H1 (cell line): ENCODE measurements around the gene PITPNC1. TPM values are rescaled to one million over a fixed set of nuclear protein-coding genes. Genes with fewer than 3 reads are reported as not detected.

Experiments used
- CTCF ChIA-PET: fragments of 300-600 bp; sonication (Branson Sonifier 250); formaldehyde crosslinking; loops from one replicate; lab custom pipeline; 2021; ENCODE audit not compliant: partially characterized antibody; lab: Charles Lee
- POLR2A ChIA-PET: fragments of 300-600 bp; sonication (Branson Sonifier 250); formaldehyde crosslinking; loops from one replicate; lab custom pipeline; 2021; ENCODE audit warnings: inconsistent platforms; ENCODE audit not compliant: partially characterized antibody; lab: Charles Lee
- DNase-seq, 2 experiments: peaks; one replicate each; pipeline versions ENCODE4 v3.0.0 to v3.0.0-alpha.2; 2010 to 2022; ENCODE audit warnings: low spot score in 2 of 2, low read depth in 1 of 2, mixed read lengths in 1 of 2
- FAIRE-seq: peaks from 2 replicates; lab custom pipeline; 2011; peaks lifted over from hg19 to GRCh38; lab: Jason Lieb, UNC
- H2AFZ ChIP-seq: 2 replicates; pipeline ENCODE4 v1.8.1; 2012; ENCODE audit warnings: low read length, inconsistent platforms
- H2AK5ac ChIP-seq: 2 replicates; pipeline ENCODE4 v1.6.1; 2013; ENCODE audit warnings: low read depth, low read length
- H2BK120ac ChIP-seq: replicated peaks from 2 replicates; pipeline ENCODE3; 2013; ENCODE audit warnings: low read depth, low read length, inconsistent platforms
- H2BK12ac ChIP-seq: 2 replicates; pipeline ENCODE4 v1.6.1; 2013; ENCODE audit warnings: low read depth, low read length
- H2BK15ac ChIP-seq: 2 replicates; pipeline ENCODE4 v1.6.1; 2013; ENCODE audit warnings: low read length
- H2BK20ac ChIP-seq: 2 replicates; pipeline ENCODE4 v1.6.1; 2013; ENCODE audit warnings: low read length
- H2BK5ac ChIP-seq: 2 replicates; pipeline ENCODE4 v1.6.1; 2013; ENCODE audit warnings: low read depth, low read length
- H3K14ac ChIP-seq: 2 replicates; pipeline ENCODE4 v1.6.1; 2013; ENCODE audit warnings: inconsistent platforms; ENCODE audit not compliant: insufficient read length
- H3K18ac ChIP-seq: 2 replicates; pipeline ENCODE4 v1.6.1; 2013; ENCODE audit warnings: low read length; ENCODE audit errors: extremely low read depth
- H3K23ac ChIP-seq: 2 replicates; pipeline ENCODE4 v1.6.1; 2013; ENCODE audit warnings: inconsistent platforms; ENCODE audit not compliant: insufficient read length
- H3K23me2 ChIP-seq: 2 replicates; pipeline ENCODE4 v1.6.1; 2013; ENCODE audit warnings: low read depth, low read length
- H3K27ac ChIP-seq: 2 replicates; pipeline ENCODE4 v1.6.1; 2011; ENCODE audit warnings: low read depth, low read length, inconsistent platforms
- H3K27me3 ChIP-seq, 4 experiments: replicated peaks in 1 of 4; 1 replicate in 1 of 4; 2 replicates in 3 of 4; pipeline versions ENCODE4 v1.6.1 to v1.8.1; 2011 to 2013; ENCODE audit warnings: low read length in 3 of 4, mild to moderate bottlenecking in 3 of 4, inconsistent platforms in 2 of 4, mixed read lengths in 2 of 4, moderate library complexity in 1 of 4; ENCODE audit not compliant: control insufficient read depth in 3 of 4, insufficient read depth in 3 of 4; ENCODE audit errors: extremely low read depth in 1 of 4
- H3K36me3 ChIP-seq, 4 experiments: 2 replicates each; pipeline versions ENCODE4 v1.6.1 to v1.8.1; 2011 to 2013; ENCODE audit warnings: mild to moderate bottlenecking in 4 of 4, low read length in 3 of 4, moderate library complexity in 2 of 4, control low read depth in 1 of 4, inconsistent platforms in 1 of 4; ENCODE audit not compliant: insufficient read depth in 4 of 4, control insufficient read depth in 2 of 4
- H3K4ac ChIP-seq: replicated peaks from 2 replicates; pipeline ENCODE3; 2013; ENCODE audit warnings: low read length, low read depth, mixed read lengths, inconsistent platforms; ENCODE audit not compliant: insufficient read length
- H3K4me1 ChIP-seq, 4 experiments: replicated peaks in 1 of 4; 1 replicate in 1 of 4; 2 replicates in 3 of 4; pipeline versions ENCODE4 v1.6.1 to v1.8.1; 2011 to 2013; ENCODE audit warnings: low read length in 3 of 4, inconsistent platforms in 2 of 4, mixed read lengths in 1 of 4; ENCODE audit not compliant: insufficient read depth in 4 of 4, control insufficient read depth in 3 of 4
- H3K4me2 ChIP-seq, 2 experiments: 2 replicates each; pipeline versions ENCODE4 v1.6.1 to v1.8.1; 2011 to 2013; ENCODE audit warnings: low read depth in 2 of 2, low read length in 2 of 2, control low read depth in 1 of 2, inconsistent platforms in 1 of 2, mild to moderate bottlenecking in 1 of 2; ENCODE audit not compliant: insufficient read depth in 1 of 2
- H3K4me3 ChIP-seq, 4 experiments: fragments of 200-600, 300-600 bp in 1 of 4; sonication (generic), shearing (Covaris generic), sonication (Bioruptor Twin) in 1 of 4; 2 replicates each; pipeline versions ENCODE4 v1.5.1 to v1.8.1; 2011 to 2016; ENCODE audit warnings: low read length in 4 of 4, low read depth in 3 of 4, control low read depth in 2 of 4, inconsistent platforms in 2 of 4, mild to moderate bottlenecking in 2 of 4, mixed read lengths in 1 of 4, moderate library complexity in 1 of 4; ENCODE audit not compliant: insufficient read depth in 2 of 4; ENCODE audit errors: extremely low read depth in 1 of 4
- H3K56ac ChIP-seq: replicated peaks from 2 replicates; pipeline ENCODE3; 2013; ENCODE audit warnings: low read depth, mild to moderate bottlenecking, mixed read lengths, low read length, inconsistent platforms; ENCODE audit not compliant: insufficient read length
- H3K79me1 ChIP-seq: 2 replicates; pipeline ENCODE4 v1.6.1; 2013; ENCODE audit warnings: low read depth, low read length, control low read depth
- H3K79me2 ChIP-seq, 2 experiments: 2 replicates each; pipeline versions ENCODE4 v1.6.1 to v1.8.1; 2012 to 2013; ENCODE audit warnings: low read length in 2 of 2, mild to moderate bottlenecking in 2 of 2, inconsistent platforms in 1 of 2; ENCODE audit not compliant: insufficient read depth in 2 of 2, control insufficient read depth in 1 of 2
- H3K9ac ChIP-seq, 4 experiments: replicated peaks in 1 of 4; 1 replicate in 1 of 4; 2 replicates in 3 of 4; pipeline versions ENCODE4 v1.6.1 to v1.8.1; 2011 to 2013; ENCODE audit warnings: low read depth in 3 of 4, low read length in 3 of 4, control low read depth in 2 of 4, mild to moderate bottlenecking in 2 of 4, moderate library complexity in 2 of 4, inconsistent platforms in 1 of 4; ENCODE audit errors: extremely low read depth in 1 of 4
- H3K9me3 ChIP-seq, 2 experiments: 2 replicates each; pipeline versions ENCODE4 v1.6.1 to v1.8.1; 2012 to 2013; ENCODE audit warnings: mild to moderate bottlenecking in 2 of 2, moderate library complexity in 2 of 2, control low read depth in 1 of 2, inconsistent platforms in 1 of 2, low read depth in 1 of 2, low read length in 1 of 2, mixed read lengths in 1 of 2; ENCODE audit not compliant: insufficient read depth in 2 of 2
- H4K20me1 ChIP-seq, 2 experiments: replicated peaks in 1 of 2; 2 replicates each; pipeline versions ENCODE3 to v1.8.1; 2011 to 2013; ENCODE audit warnings: inconsistent platforms in 2 of 2, low read length in 2 of 2, mild to moderate bottlenecking in 1 of 2; ENCODE audit not compliant: insufficient read depth in 2 of 2, control insufficient read depth in 1 of 2
- H4K5ac ChIP-seq: 2 replicates; pipeline ENCODE4 v1.6.1; 2013; ENCODE audit warnings: low read length, low read depth, mixed read lengths, inconsistent platforms; ENCODE audit not compliant: insufficient read length
- H4K8ac ChIP-seq: 2 replicates; pipeline ENCODE4 v1.8.0; 2013; ENCODE audit warnings: mild to moderate bottlenecking, moderate library complexity, low read length, inconsistent platforms; ENCODE audit not compliant: insufficient read depth; ENCODE audit errors: extremely low read depth
- H4K91ac ChIP-seq: replicated peaks from 2 replicates; pipeline ENCODE3; 2013; ENCODE audit warnings: low read length, mixed read lengths, inconsistent platforms; ENCODE audit not compliant: insufficient read length
- HDAC2 ChIP-seq, 2 experiments: fragments of 300-600 bp in 1 of 2; sonication (generic) in 1 of 2; IDR thresholded peaks; 2 replicates each; pipeline ENCODE4 v1.6.1; 2011 to 2012; ENCODE audit warnings: low read depth in 2 of 2, low read length in 2 of 2, mild to moderate bottlenecking in 2 of 2, moderate library complexity in 2 of 2, borderline replicate concordance in 1 of 2, inconsistent platforms in 1 of 2
- polyA plus RNA-seq, 7 experiments: library from polyadenylated mRNA; depleted of rRNA in 3 of 7; stranded (reverse) in 5 of 7; unstranded in 2 of 7; fragments of >200 nt in 5 of 7; fragments of 200-250 nt in 2 of 7; gene quantifications; 1 replicate in 5 of 7; 2 replicates in 1 of 7; 4 replicates in 1 of 7; pipeline versions ENCODE4 v1.2.1 to v1.2.3, GENCODE V29; 2011 to 2013; ENCODE audit warnings: missing spikeins in 2 of 7, mixed read lengths in 2 of 7
- total RNA-seq: library from RNA; stranded (reverse); fragmentation: NEBNext Ultra II Directional; extraction: Animal tissue kit (Norgen Biotek cat#: 25700); gene quantifications from 2 replicates; pipeline ENCODE4 v1.2.1, GENCODE V29; 2021

Gene PITPNC1
- total and polyA plus RNA-seq, 2 of the 8 experiments (the other 6 are each of a cell fraction or from before 2014, with no cell fraction given), result 17.6 to 54.7 TPM

- no peak overlapping the region for H3K4me2 ChIP-seq
- no peak overlapping the region for H3K4ac ChIP-seq
- ChIA-PET POLR2A (no interaction called here), CTCF (interaction anchor here (1.2 to 1.8 kb wide), 3 partner anchors 107 to 320 kb away, joined by 3 to 6 read pairs (median 5); no protein-coding TSS in a partner anchor)
- no peak overlapping the region for H2BK120ac ChIP-seq
- H3K27ac ChIP-seq, result no peak overlapping the region
- FAIRE-seq (no peak), DNase-seq (no peak)
- H2BK20ac ChIP-seq, result no peak overlapping the region
- H3K79me2 ChIP-seq, result no peaks in the 10 kb centered on the region
- H2AK5ac ChIP-seq, result no peak overlapping the region
- no peak overlapping the region for H4K91ac ChIP-seq
- H3K36me3 ChIP-seq, result no peaks in the 10 kb centered on the region
- H3K79me1 ChIP-seq, result no peaks in the 10 kb centered on the region
- no peak overlapping the region for H2BK15ac ChIP-seq
- no peak overlapping the region for H3K14ac ChIP-seq
- no peak overlapping the region for H2AFZ ChIP-seq
- no peaks in the 10 kb centered on the region for H3K9me3 ChIP-seq
- no peaks in the 10 kb centered on the region for H3K27me3 ChIP-seq
- H3K4me1 ChIP-seq, result no peaks in the 10 kb centered on the region; a peak in 1 of 7 replicates
- no peak overlapping the region for H4K8ac ChIP-seq
- H3K23ac ChIP-seq, result no peak overlapping the region
- H2BK12ac ChIP-seq, result no peak overlapping the region
- H3K18ac ChIP-seq, result no peak overlapping the region
- no peak overlapping the region for H3K56ac ChIP-seq
- no peak overlapping the region for H3K9ac ChIP-seq
- H2BK5ac ChIP-seq, result no peak overlapping the region
- no peak overlapping the region for H4K5ac ChIP-seq
- H4K20me1 ChIP-seq, result no peaks in the 10 kb centered on the region
- H3K4me3 ChIP-seq, result no peak overlapping the region
- no peaks in the 10 kb centered on the region for H3K23me2 ChIP-seq
- TF ChIP-seq HDAC2 (IDR thresholded peaks at IDR 0.05; ENCODE audit: borderline replicate concordance in 1 of 2, low read depth in 2 of 2, low read length in 2 of 2), result no peak
Observed at GRCh38 chr17:67693811-67694210, 316.7 kb downstream of the PITPNC1 start.
